SK-N-SH (cell line): ENCODE data around the gene PLA2G4E. TPM values are rescaled to one million over a fixed set of nuclear protein-coding genes. Genes with fewer than 3 reads are reported as not detected.

Source experiments
- CTCF ChIA-PET: fragments of 300-600, 350-600 bp; formaldehyde crosslinking; extraction: SDS; loops from one replicate; lab custom pipeline; 2021; lab: Yijun Ruan, JAX
- POLR2A ChIA-PET: fragments of 350-600 bp; sonication (Branson Sonifier 250); formaldehyde crosslinking; extraction: SDS; loops from one replicate; lab custom pipeline; 2020; ENCODE audit warnings: antibody characterized with exemption, inconsistent platforms; lab: Yijun Ruan, JAX
- DNase-seq: peaks from one replicate; pipeline ENCODE4 v3.0.0; 2012
- H2AFZ ChIP-seq: fragments of 200-600 bp; sonication (generic); 2 replicates; pipeline ENCODE4 v1.8.1; 2016; ENCODE audit warnings: antibody characterized with exemption, mild to moderate bottlenecking, low read depth
- H3F3A ChIP-seq: fragments of 200-600 bp; sonication (generic); replicated peaks from 2 replicates; pipeline ENCODE3; 2016; ENCODE audit warnings: antibody characterized with exemption, mild to moderate bottlenecking; ENCODE audit not compliant: insufficient read depth
- H3K27ac ChIP-seq, 2 experiments: fragments of 200-500 bp in 1 of 2; fragments of 200-600 bp in 1 of 2; sonication (Bioruptor generic) in 1 of 2; sonication (generic), shearing (Covaris generic) in 1 of 2; 2 replicates each; pipeline versions ENCODE4 v1.5.1 to v1.6.1; 2014 to 2016; ENCODE audit warnings: low read depth in 2 of 2, inconsistent platforms in 1 of 2, low read length in 1 of 2, mild to moderate bottlenecking in 1 of 2, mixed read lengths in 1 of 2
- H3K27me3 ChIP-seq: fragments of 200-600 bp; sonication (generic), shearing (Covaris generic); 2 replicates; pipeline ENCODE4 v1.6.1; 2016; ENCODE audit warnings: mixed run types; ENCODE audit not compliant: insufficient read depth
- H3K36me3 ChIP-seq, 2 experiments: fragments of 200-500 bp in 1 of 2; fragments of 200-600 bp in 1 of 2; sonication (Bioruptor generic) in 1 of 2; sonication (generic) in 1 of 2; replicated peaks in 1 of 2; 2 replicates each; pipeline versions ENCODE3 to v1.5.1; 2014 to 2016; ENCODE audit warnings: low read length in 1 of 2, mild to moderate bottlenecking in 1 of 2; ENCODE audit not compliant: insufficient read depth in 2 of 2, control insufficient read depth in 1 of 2
- H3K4me1 ChIP-seq, 2 experiments: fragments of 200-500 bp in 1 of 2; fragments of 200-600 bp in 1 of 2; sonication (Bioruptor generic) in 1 of 2; sonication (generic), shearing (Covaris generic) in 1 of 2; 2 replicates each; pipeline versions ENCODE4 v1.5.1 to v1.6.1; 2014 to 2016; ENCODE audit warnings: low read depth in 1 of 2, low read length in 1 of 2, mixed run types in 1 of 2; ENCODE audit not compliant: insufficient read depth in 2 of 2, control insufficient read depth in 1 of 2
- H3K4me2 ChIP-seq: fragments of 200-600 bp; sonication (generic), shearing (Covaris generic); 2 replicates; pipeline ENCODE4 v1.6.1; 2017; ENCODE audit warnings: mixed run types
- H3K4me3 ChIP-seq, 2 experiments: fragments of 200-500 bp in 1 of 2; fragments of 200-600 bp in 1 of 2; sonication (Bioruptor generic) in 1 of 2; sonication (generic), shearing (Covaris generic) in 1 of 2; 2 replicates each; pipeline versions ENCODE4 v1.5.1 to v1.8.1; 2014 to 2016; ENCODE audit warnings: low read depth in 2 of 2, inconsistent platforms in 1 of 2, low read length in 1 of 2, mild to moderate bottlenecking in 1 of 2, mixed read lengths in 1 of 2, moderate library complexity in 1 of 2
- H3K79me2 ChIP-seq: fragments of 200-600 bp; sonication (generic); 2 replicates; pipeline ENCODE4 v1.8.1; 2017; ENCODE audit warnings: mild to moderate bottlenecking; ENCODE audit not compliant: insufficient read depth
- H3K9ac ChIP-seq: fragments of 200-600 bp; sonication (generic); 2 replicates; pipeline ENCODE4 v1.6.1; 2017; ENCODE audit warnings: mixed run types
- H3K9me2 ChIP-seq: fragments of 200-600 bp; sonication (generic); 2 replicates; pipeline ENCODE4 v1.6.1; 2017; ENCODE audit warnings: mixed run types
- H3K9me3 ChIP-seq: fragments of 200-600 bp; sonication (generic); 2 replicates; pipeline ENCODE4 v1.6.1; 2017; ENCODE audit warnings: mixed run types, mild to moderate bottlenecking, moderate library complexity
- H4K20me1 ChIP-seq: fragments of 200-600 bp; sonication (generic); 2 replicates; pipeline ENCODE4 v1.6.1; 2017; ENCODE audit warnings: mild to moderate bottlenecking, mixed run types; ENCODE audit not compliant: insufficient read depth
- CHD2 ChIP-seq: fragments of 150-350 bp; IDR thresholded peaks from 2 replicates; pipeline ENCODE4 v1.6.1; 2018; ENCODE audit warnings: low read length; ENCODE audit not compliant: partially characterized antibody
- ELF1 ChIP-seq: IDR thresholded peaks from 2 replicates; pipeline ENCODE4 v1.4.0; 2012
- EZH2phosphoT487 ChIP-seq: fragments of 200-600 bp; sonication (generic); IDR thresholded peaks from 2 replicates; pipeline ENCODE4 v1.6.1; 2017; ENCODE audit warnings: low read depth, mixed run types, mild to moderate bottlenecking, antibody characterized with exemption, moderate library complexity, borderline replicate concordance
- FOSL2 ChIP-seq: IDR thresholded peaks from 2 replicates; pipeline ENCODE4 v1.4.0; 2012; ENCODE audit warnings: low read depth, mild to moderate bottlenecking, moderate library complexity, borderline replicate concordance
- FOXJ3 ChIP-seq: sonication (generic); formaldehyde crosslinking; IDR thresholded peaks from 2 replicates; pipeline ENCODE4 v1.5.1; 2020; ENCODE audit warnings: mild to moderate bottlenecking, missing genetic modification reagents
- GATA2 ChIP-seq: sonication (generic); formaldehyde crosslinking; IDR thresholded peaks from 2 replicates; pipeline ENCODE4 v1.5.0; 2020; ENCODE audit warnings: mild to moderate bottlenecking, missing genetic modification reagents
- MEF2A ChIP-seq: IDR thresholded peaks from 2 replicates; pipeline ENCODE4 v1.4.0; 2012; ENCODE audit warnings: low read depth, borderline replicate concordance
- RAD21 ChIP-seq: IDR thresholded peaks from 2 replicates; pipeline ENCODE4 v1.6.1; 2012; ENCODE audit warnings: mild to moderate bottlenecking, low read length
- RCOR1 ChIP-seq: fragments of 150-350 bp; IDR thresholded peaks from 2 replicates; pipeline ENCODE4 v1.6.1; 2017; ENCODE audit warnings: antibody characterized with exemption, low read length
- SMC3 ChIP-seq: IDR thresholded peaks from 2 replicates; pipeline ENCODE4 v1.6.1; 2012; ENCODE audit warnings: low read depth, low read length, improper control_type of control experiment
- USF1 ChIP-seq: IDR thresholded peaks from 2 replicates; pipeline ENCODE4 v1.4.0; 2012; ENCODE audit warnings: low read depth, borderline replicate concordance
- WGBS: methylation state at CpG from one replicate; pipeline ENCODE4 v1.1.6; 2017; ENCODE audit warnings: low lambda C conversion rate; 5-methylcytosine and 5-hydroxymethylcytosine counted together
- polyA plus RNA-seq, 3 experiments: library from polyadenylated mRNA; depleted of rRNA; stranded (reverse); fragments of >200 nt; gene quantifications; 2 replicates each; pipeline ENCODE4 v1.2.3, GENCODE V29; 2012
- TF ChIP-seq, protein P1 (sequence below): IDR thresholded peaks from 2 replicates; pipeline ENCODE4 v1.4.0; 2012; ENCODE audit warnings: low read depth, borderline replicate concordance
- TF ChIP-seq, protein P2 (sequence below): fragments of 150-350 bp; IDR thresholded peaks from 2 replicates; pipeline ENCODE4 v1.6.1; 2016; ENCODE audit warnings: mild to moderate bottlenecking, low read depth, low read length

Gene PLA2G4E
- polyA plus RNA-seq, 1 of the 3 experiments (the other 2 are of a cell fraction) = not detected

- CTCF ChIA-PET = interaction anchor here (0.9 to 1.4 kb wide), 3 partner anchors 22 to 501 kb away, joined by 3 to 4 read pairs (median 4); no protein-coding TSS in a partner anchor
- Histone ChIP-seq H3K4me2 (no peak overlapping the region), H3K9me3 (no peaks in the 10 kb centered on the region)
These were observed 54.4 kb downstream of the PLA2G4E start for GRCh38 chr15:41966414-41966812.

More at GRCh38 chr15:41966414-41966812, 54.4 kb downstream of the PLA2G4E start:
- DNase-seq = no peak
- peaks cover 11% of the 10 kb centered on the region for H3F3A ChIP-seq
- 70% methylated on average over 3 of the region's 4 CpGs for WGBS
- no peak overlapping the region for H3K9ac ChIP-seq
- peaks cover 80% of the 10 kb centered on the region for H3K79me2 ChIP-seq
- H3K4me3 ChIP-seq = no peak overlapping the region
- peaks cover 8% of the 10 kb centered on the region; the same call in 1 of the 2 replicates for H4K20me1 ChIP-seq
- H3K27me3 ChIP-seq = no peaks in the 10 kb centered on the region
- no peak for TF ChIP-seq RAD21
- no peak for TF ChIP-seq USF1
- TF ChIP-seq GATA2 (CRISPR knock-in tag) = no peak
- TF ChIP-seq, protein P1, sequence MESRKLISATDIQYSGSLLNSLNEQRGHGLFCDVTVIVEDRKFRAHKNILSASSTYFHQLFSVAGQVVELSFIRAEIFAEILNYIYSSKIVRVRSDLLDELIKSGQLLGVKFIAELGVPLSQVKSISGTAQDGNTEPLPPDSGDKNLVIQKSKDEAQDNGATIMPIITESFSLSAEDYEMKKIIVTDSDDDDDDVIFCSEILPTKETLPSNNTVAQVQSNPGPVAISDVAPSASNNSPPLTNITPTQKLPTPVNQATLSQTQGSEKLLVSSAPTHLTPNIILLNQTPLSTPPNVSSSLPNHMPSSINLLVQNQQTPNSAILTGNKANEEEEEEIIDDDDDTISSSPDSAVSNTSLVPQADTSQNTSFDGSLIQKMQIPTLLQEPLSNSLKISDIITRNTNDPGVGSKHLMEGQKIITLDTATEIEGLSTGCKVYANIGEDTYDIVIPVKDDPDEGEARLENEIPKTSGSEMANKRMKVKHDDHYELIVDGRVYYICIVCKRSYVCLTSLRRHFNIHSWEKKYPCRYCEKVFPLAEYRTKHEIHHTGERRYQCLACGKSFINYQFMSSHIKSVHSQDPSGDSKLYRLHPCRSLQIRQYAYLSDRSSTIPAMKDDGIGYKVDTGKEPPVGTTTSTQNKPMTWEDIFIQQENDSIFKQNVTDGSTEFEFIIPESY = no peak
- TF ChIP-seq, protein P2, sequence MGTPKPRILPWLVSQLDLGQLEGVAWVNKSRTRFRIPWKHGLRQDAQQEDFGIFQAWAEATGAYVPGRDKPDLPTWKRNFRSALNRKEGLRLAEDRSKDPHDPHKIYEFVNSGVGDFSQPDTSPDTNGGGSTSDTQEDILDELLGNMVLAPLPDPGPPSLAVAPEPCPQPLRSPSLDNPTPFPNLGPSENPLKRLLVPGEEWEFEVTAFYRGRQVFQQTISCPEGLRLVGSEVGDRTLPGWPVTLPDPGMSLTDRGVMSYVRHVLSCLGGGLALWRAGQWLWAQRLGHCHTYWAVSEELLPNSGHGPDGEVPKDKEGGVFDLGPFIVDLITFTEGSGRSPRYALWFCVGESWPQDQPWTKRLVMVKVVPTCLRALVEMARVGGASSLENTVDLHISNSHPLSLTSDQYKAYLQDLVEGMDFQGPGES = no peak
- TF ChIP-seq ELF1 = no peak
- no peak for TF ChIP-seq RCOR1
- TF ChIP-seq FOSL2 = no peak
- no peak for TF ChIP-seq MEF2A
- TF ChIP-seq CHD2 = no peak
- no peak for TF ChIP-seq FOXJ3 (CRISPR knock-in tag)
- no peak for TF ChIP-seq EZH2phosphoT487
- no peak for TF ChIP-seq SMC3
- H2AFZ ChIP-seq = no peak overlapping the region
- H3K4me1 ChIP-seq = peaks cover 3 to 42% of the 10 kb centered on the region in 2 experiments; a peak in 3 of 4 replicates
- no peaks in the 10 kb centered on the region for H3K9me2 ChIP-seq
- H3K36me3 ChIP-seq = no peaks in the 10 kb centered on the region
- no peak overlapping the region for H3K27ac ChIP-seq
- POLR2A ChIA-PET = no interaction called here
